ENCODE data around the gene NFX1. TPM values are rescaled to one million over a fixed set of nuclear protein-coding genes. Genes with fewer than 3 reads are reported as not detected.

NFX1 gene
- total RNA-seq, 2 donors from 2014 or later = 30.8 to 39.5 TPM

DNA sequence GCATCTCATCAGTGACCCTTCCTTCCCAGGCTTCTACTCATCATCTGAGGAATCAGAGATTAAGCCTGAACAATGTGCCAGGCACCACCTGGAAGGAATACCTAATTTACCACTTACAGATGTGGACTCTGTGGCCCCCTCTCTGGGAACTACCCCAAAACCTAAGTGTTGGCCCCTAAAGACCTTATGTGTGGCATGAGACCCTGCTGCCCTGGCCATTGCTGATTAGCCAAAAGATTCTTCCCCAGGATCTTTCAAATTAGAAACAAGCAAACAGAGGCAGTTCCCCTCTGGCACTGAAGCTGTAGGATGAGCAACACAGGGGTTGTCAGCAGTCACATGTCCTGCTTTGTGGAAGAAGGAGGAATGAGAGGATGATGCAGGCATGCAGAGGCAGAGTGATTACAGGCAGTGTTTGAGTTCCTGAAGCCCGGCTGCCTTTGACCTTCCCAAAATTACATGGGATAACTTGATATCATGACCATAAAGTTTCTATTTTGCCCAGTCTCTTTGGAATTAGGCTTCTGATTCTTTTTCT lies 39.8 kb upstream of the NFX1 start:
- Histone ChIP-seq H3K9me3 (no peaks in the 10 kb centered on the region), H3K4me1 (replicated peaks) (no peaks in the 10 kb centered on the region), H3K27me3 (replicated peaks; ENCODE audit: insufficient read depth) (no peaks in the 10 kb centered on the region), H3K36me3 (peaks cover 0 to 13% of the 10 kb centered on the region in 2 donors), H3K27ac (no peak overlapping the region), H3K4me3 (no peak overlapping the region)
- WGBS = 67% methylated on average over 1 of the region's 1 CpG
- DNase-seq (ENCODE audit: low spot score) = no peak
- intact Hi-C loops (cut with DNase I) = no loop called here
- TF ChIP-seq, protein P1, sequence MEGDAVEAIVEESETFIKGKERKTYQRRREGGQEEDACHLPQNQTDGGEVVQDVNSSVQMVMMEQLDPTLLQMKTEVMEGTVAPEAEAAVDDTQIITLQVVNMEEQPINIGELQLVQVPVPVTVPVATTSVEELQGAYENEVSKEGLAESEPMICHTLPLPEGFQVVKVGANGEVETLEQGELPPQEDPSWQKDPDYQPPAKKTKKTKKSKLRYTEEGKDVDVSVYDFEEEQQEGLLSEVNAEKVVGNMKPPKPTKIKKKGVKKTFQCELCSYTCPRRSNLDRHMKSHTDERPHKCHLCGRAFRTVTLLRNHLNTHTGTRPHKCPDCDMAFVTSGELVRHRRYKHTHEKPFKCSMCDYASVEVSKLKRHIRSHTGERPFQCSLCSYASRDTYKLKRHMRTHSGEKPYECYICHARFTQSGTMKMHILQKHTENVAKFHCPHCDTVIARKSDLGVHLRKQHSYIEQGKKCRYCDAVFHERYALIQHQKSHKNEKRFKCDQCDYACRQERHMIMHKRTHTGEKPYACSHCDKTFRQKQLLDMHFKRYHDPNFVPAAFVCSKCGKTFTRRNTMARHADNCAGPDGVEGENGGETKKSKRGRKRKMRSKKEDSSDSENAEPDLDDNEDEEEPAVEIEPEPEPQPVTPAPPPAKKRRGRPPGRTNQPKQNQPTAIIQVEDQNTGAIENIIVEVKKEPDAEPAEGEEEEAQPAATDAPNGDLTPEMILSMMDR (IDR thresholded peaks at IDR 0.05) = no peak
- TF ChIP-seq POLR2A (IDR thresholded peaks at IDR 0.05) (no peak), POLR2AphosphoS5 (IDR thresholded peaks at IDR 0.05) (no peak)

DNA sequence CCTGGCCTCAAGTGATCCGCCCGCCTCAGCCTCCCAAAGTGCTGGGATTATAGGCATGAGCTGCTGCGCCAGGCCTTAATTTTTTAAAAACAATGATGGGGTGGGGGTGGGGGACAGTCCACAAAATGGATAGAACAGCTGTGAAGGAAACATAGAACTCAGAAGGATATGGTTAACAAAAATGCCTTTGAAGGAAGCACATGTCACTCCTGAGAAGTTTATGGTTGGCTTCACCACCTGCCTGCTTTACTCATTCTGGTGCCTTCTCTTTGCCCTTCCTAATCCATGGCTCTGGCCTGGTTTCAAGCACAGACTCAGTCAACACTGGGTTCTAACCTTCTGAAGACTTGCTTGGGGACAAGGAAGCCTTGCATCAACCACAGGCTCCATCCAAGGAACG lies 36.1 kb upstream of the NFX1 start:
- Histone ChIP-seq H3K4me1 (replicated peaks) (no peaks in the 10 kb centered on the region), H3K9me3 (no peaks in the 10 kb centered on the region), H3K27ac (no peak overlapping the region), H3K27me3 (replicated peaks; ENCODE audit: insufficient read depth) (no peaks in the 10 kb centered on the region), H3K36me3 (peaks cover 12 to 13% of the 10 kb centered on the region in 2 donors), H3K4me3 (no peak overlapping the region)
- WGBS = 96% methylated on average over 4 of the region's 4 CpGs
- no peak for DNase-seq (ENCODE audit: low spot score)
- intact Hi-C loops (cut with DNase I) = no loop called here
- TF ChIP-seq POLR2A (IDR thresholded peaks at IDR 0.05) (no peak), POLR2AphosphoS5 (IDR thresholded peaks at IDR 0.05) (no peak)
- TF ChIP-seq, protein P1 (IDR thresholded peaks at IDR 0.05) = no peak

DNA sequence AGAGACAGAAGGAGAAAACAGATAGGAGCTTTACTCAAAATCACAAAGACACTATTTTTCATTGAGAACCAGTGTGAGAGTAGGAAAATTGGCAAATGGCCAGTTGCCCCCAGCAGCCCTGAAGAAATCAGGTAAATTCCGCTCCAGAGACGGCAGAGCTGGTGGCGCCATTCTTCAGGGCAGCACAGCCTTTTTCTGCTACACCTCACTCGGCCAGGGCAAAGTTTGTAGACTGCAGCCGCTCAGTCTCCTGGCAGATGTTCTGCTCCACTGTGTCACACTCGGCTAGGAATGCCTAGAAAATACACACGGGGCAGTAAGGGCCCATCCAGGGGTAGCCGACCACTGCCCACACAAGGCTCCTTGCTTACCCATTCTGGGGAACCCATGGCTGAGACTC lies 35.3 kb upstream of the NFX1 start:
- intact Hi-C loops (cut with DNase I) = no loop called here
- Histone ChIP-seq H3K4me1 (replicated peaks) (no peaks in the 10 kb centered on the region), H3K27me3 (replicated peaks; ENCODE audit: insufficient read depth) (no peaks in the 10 kb centered on the region), H3K9me3 (no peaks in the 10 kb centered on the region), H3K4me3 (no peak overlapping the region), H3K27ac (no peak overlapping the region), H3K36me3 (peaks cover 12 to 13% of the 10 kb centered on the region in 2 donors)
- DNase-seq (ENCODE audit: low spot score) = no peak
- 89% methylated on average over 8 of the region's 8 CpGs for WGBS
- TF ChIP-seq, protein P1 (IDR thresholded peaks at IDR 0.05) = no peak
- TF ChIP-seq POLR2AphosphoS5 (IDR thresholded peaks at IDR 0.05) (no peak), POLR2A (IDR thresholded peaks at IDR 0.05) (no peak)

DNA sequence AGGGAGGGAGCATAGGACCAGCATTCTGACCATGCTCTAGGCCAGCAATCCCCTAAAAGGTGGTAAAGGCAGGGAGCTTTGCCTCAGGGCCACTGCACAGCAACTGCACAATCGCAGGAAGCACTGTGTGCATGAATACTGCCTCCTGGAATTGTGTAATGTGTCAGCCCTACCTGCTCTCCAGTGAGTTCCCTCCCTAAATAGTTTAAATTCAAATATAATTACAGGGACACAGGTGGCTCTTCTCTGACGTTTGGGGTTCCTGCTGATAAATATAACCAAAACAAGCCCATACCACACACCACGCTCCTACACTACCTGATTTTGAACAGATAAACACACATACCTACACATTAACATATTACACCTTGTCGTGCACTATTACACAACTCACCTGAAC lies 34.8 kb upstream of the NFX1 start:
- peaks cover 12 to 14% of the 10 kb centered on the region in 2 donors for H3K36me3 ChIP-seq
- H3K4me3 ChIP-seq = no peak overlapping the region
- H3K27ac ChIP-seq = no peak overlapping the region
- WGBS = 86% methylated on average over 4 of the region's 4 CpGs
- TF ChIP-seq POLR2A (IDR thresholded peaks at IDR 0.05) (no peak), POLR2AphosphoS5 (IDR thresholded peaks at IDR 0.05) (no peak)
- TF ChIP-seq, protein P1 (IDR thresholded peaks at IDR 0.05) = no peak
- no peaks in the 10 kb centered on the region for H3K9me3 ChIP-seq
- H3K27me3 ChIP-seq (replicated peaks; ENCODE audit: insufficient read depth) = no peaks in the 10 kb centered on the region
- no peaks in the 10 kb centered on the region for H3K4me1 ChIP-seq (replicated peaks)
- no peak for DNase-seq (ENCODE audit: low spot score)
- intact Hi-C loops (cut with DNase I) = no loop called here

DNA sequence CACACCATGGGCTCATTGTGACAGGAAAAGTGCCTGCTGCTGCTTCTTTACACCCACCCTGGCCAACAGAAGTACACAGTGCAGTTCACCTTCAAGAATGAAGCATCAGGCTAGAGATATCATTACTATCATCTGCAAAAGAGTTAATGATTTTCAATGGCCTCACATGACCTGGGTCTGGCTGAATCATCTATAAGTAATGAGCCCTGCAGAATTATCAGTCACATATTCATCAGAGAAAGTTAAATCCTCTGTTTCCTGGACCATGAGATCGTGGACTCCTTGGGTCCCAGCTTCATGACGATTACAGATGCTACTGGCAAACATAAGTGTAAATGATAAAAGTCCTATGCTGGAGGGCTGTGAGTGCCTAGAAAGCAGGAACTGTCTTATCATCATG lies 34.1 kb upstream of the NFX1 start:
- no peaks in the 10 kb centered on the region for H3K9me3 ChIP-seq
- TF ChIP-seq POLR2AphosphoS5 (IDR thresholded peaks at IDR 0.05) (no peak), POLR2A (IDR thresholded peaks at IDR 0.05) (no peak)
- TF ChIP-seq, protein P1 (IDR thresholded peaks at IDR 0.05) = no peak
- no peak overlapping the region for H3K27ac ChIP-seq
- H3K36me3 ChIP-seq = peaks cover 17 to 20% of the 10 kb centered on the region in 2 donors
- H3K4me3 ChIP-seq = no peak overlapping the region
- no peaks in the 10 kb centered on the region for H3K4me1 ChIP-seq (replicated peaks)
- intact Hi-C loops (cut with DNase I) = no loop called here
- no peaks in the 10 kb centered on the region for H3K27me3 ChIP-seq (replicated peaks; ENCODE audit: insufficient read depth)
- DNase-seq (ENCODE audit: low spot score) = no peak
- 87% methylated on average over 2 of the region's 2 CpGs for WGBS
